ENCODE results near the gene IBTK.

- TF ChIP-seq, protein P1, sequence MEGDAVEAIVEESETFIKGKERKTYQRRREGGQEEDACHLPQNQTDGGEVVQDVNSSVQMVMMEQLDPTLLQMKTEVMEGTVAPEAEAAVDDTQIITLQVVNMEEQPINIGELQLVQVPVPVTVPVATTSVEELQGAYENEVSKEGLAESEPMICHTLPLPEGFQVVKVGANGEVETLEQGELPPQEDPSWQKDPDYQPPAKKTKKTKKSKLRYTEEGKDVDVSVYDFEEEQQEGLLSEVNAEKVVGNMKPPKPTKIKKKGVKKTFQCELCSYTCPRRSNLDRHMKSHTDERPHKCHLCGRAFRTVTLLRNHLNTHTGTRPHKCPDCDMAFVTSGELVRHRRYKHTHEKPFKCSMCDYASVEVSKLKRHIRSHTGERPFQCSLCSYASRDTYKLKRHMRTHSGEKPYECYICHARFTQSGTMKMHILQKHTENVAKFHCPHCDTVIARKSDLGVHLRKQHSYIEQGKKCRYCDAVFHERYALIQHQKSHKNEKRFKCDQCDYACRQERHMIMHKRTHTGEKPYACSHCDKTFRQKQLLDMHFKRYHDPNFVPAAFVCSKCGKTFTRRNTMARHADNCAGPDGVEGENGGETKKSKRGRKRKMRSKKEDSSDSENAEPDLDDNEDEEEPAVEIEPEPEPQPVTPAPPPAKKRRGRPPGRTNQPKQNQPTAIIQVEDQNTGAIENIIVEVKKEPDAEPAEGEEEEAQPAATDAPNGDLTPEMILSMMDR (conservative IDR thresholded peaks at IDR 0.05) = no peak
- no peak for TF ChIP-seq ZFX (IDR thresholded peaks at IDR 0.05)
These were observed 70.9 kb downstream of the IBTK start for GRCh38 chr6:82176616-82177015.

All from C4-2B (cell line).